ENCODE results near the gene DISC1. TPM values are rescaled to one million over a fixed set of nuclear protein-coding genes. Genes with fewer than 3 reads are reported as not detected.

Gene DISC1
- total and polyA plus RNA-seq, 2 experiments from 2014 or later: 0.43 to 1.2 TPM

DNA sequence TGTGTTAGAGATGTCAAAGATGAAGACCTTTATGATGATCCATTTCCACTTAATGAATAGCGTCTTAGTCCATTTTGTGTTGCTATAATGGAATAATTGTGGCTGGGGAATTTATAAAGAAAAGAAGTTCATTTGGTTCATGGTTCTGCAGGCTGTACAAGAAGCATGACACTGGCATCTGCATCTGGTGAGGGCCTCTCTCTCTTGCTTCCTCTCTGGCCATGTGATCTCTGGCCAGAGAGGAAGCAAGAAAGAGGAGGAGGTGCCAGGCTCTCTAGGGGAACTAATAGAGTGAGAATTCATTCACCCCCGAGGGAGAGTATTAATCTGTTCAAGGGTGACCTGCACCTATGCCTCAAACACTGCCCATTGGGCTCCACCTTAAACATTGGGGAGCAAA, 242.8 kb downstream of the DISC1 start:
- in situ Hi-C loops (cut with MboI): no loop called here
- H3K4me3 ChIP-seq: no peak overlapping the region
- H3K9me2 ChIP-seq (ENCODE audit: insufficient read depth): no peaks in the 10 kb centered on the region
- H2AFZ ChIP-seq: no peak overlapping the region
- H3K4me2 ChIP-seq (ENCODE audit: unreplicated experiment): no peak overlapping the region
- H3F3A ChIP-seq (ENCODE audit: insufficient read depth): peaks cover 19% of the 10 kb centered on the region; the same call in 1 of the 2 replicates
- no peaks in the 10 kb centered on the region for H3K9me3 ChIP-seq (ENCODE audit: low read depth)
- H3K79me2 ChIP-seq (ENCODE audit: insufficient read depth): no peaks in the 10 kb centered on the region
- no peak overlapping the region for H3K27ac ChIP-seq
- H3K9ac ChIP-seq: no peak overlapping the region
- no peaks in the 10 kb centered on the region for H3K27me3 ChIP-seq (replicated peaks; ENCODE audit: insufficient read depth)
- DNase-seq: no peak
- H3K36me3 ChIP-seq (ENCODE audit: low read depth): no peaks in the 10 kb centered on the region
- H4K20me1 ChIP-seq (ENCODE audit: insufficient read depth): no peaks in the 10 kb centered on the region
- H3K4me1 ChIP-seq (ENCODE audit: insufficient read depth): peaks cover 16% of the 10 kb centered on the region
- TF ChIP-seq EZH2phosphoT487 (IDR thresholded peaks at IDR 0.05; ENCODE audit: insufficient read depth, low read depth): no peak
- no peak for TF ChIP-seq EZH2 (IDR thresholded peaks at IDR 0.05; ENCODE audit: insufficient read depth, poor library complexity, severe bottlenecking)
- 63 to 65% methylated on average over 2 of the region's 2 CpGs for WGBS, 2 experiments (ENCODE audit: low coverage in 1 of 2, low lambda C conversion rate in 2 of 2, missing lambda C conversion rate in 2 of 2)

DNA sequence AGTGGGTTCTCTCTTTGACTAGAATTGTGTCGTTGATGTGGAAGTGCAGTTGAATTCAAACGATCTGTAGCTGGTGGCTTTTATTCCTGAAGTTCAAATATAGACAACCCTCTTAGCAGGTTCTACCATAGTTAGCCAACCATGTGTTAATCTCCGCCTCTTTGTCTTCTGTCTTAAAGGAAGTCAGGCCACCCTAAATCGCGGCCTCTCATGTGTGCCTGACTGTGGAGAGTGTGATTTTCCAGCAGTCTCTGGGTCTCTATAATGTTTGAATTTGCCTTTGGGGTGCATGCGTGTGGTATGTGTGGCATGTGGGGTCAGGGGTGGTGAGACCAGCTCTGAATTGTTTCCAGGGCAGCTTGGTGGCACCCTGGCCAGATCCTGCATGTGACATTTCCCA, 244.9 kb downstream of the DISC1 start:
- Histone ChIP-seq H2AFZ (no peak overlapping the region), H3K9me2 (ENCODE audit: insufficient read depth) (no peaks in the 10 kb centered on the region), H3K4me2 (ENCODE audit: unreplicated experiment) (no peak overlapping the region), H3F3A (ENCODE audit: insufficient read depth) (peaks cover 19% of the 10 kb centered on the region; the same call in 1 of the 2 replicates), H3K9me3 (ENCODE audit: low read depth) (no peaks in the 10 kb centered on the region), H3K9ac (no peak overlapping the region), H3K27me3 (replicated peaks; ENCODE audit: insufficient read depth) (no peaks in the 10 kb centered on the region), H3K4me3 (no peak overlapping the region), H3K4me1 (ENCODE audit: insufficient read depth) (peaks cover 16% of the 10 kb centered on the region), H3K27ac (no peak overlapping the region), H4K20me1 (ENCODE audit: insufficient read depth) (no peaks in the 10 kb centered on the region), H3K36me3 (ENCODE audit: low read depth) (no peaks in the 10 kb centered on the region), H3K79me2 (ENCODE audit: insufficient read depth) (no peaks in the 10 kb centered on the region)
- WGBS, 2 experiments (ENCODE audit: low coverage in 1 of 2, low lambda C conversion rate in 2 of 2, missing lambda C conversion rate in 2 of 2): 95 to 97% methylated on average over 6 of the region's 6 CpGs
- in situ Hi-C loops (cut with MboI): loop anchor here (5.0 kb wide), 1 partner anchor 756 kb away; no protein-coding TSS in a partner anchor
- no peak for TF ChIP-seq EZH2 (IDR thresholded peaks at IDR 0.05; ENCODE audit: insufficient read depth, poor library complexity, severe bottlenecking)
- TF ChIP-seq EZH2phosphoT487 (IDR thresholded peaks at IDR 0.05; ENCODE audit: insufficient read depth, low read depth): no peak
- DNase-seq: no peak

DNA sequence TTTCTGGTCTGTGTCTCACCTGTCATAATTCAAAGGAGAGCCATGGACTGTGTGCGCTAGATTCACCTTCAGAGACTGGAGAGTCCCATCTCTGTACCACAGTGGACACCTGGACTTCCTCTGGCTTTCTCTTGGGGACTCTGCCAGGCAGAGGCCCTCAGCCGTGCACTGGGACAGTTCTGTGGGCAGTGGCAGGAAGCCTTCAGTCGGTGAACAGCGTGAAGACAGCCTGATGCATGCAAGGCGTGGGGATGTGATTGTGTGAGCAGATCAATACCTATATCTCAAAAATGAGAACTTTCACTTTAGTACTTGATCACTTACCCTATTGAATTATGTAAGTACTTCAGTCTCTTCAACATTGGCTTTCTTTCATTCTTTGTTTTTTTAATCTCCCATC, 245.3 kb downstream of the DISC1 start:
- Histone ChIP-seq H3K79me2 (ENCODE audit: insufficient read depth) (no peaks in the 10 kb centered on the region), H3F3A (ENCODE audit: insufficient read depth) (peaks cover 18% of the 10 kb centered on the region; the same call in 1 of the 2 replicates), H3K4me2 (ENCODE audit: unreplicated experiment) (peak overlapping the region; percentile 9), H2AFZ (no peak overlapping the region), H3K27ac (peak overlapping the region; percentile 6; the same call in 1 of the 2 replicates), H3K9me3 (ENCODE audit: low read depth) (no peaks in the 10 kb centered on the region), H3K4me1 (ENCODE audit: insufficient read depth) (peaks cover 16% of the 10 kb centered on the region), H3K27me3 (replicated peaks; ENCODE audit: insufficient read depth) (no peaks in the 10 kb centered on the region), H3K4me3 (no peak overlapping the region), H3K9ac (no peak overlapping the region), H4K20me1 (ENCODE audit: insufficient read depth) (no peaks in the 10 kb centered on the region), H3K9me2 (ENCODE audit: insufficient read depth) (no peaks in the 10 kb centered on the region), H3K36me3 (ENCODE audit: low read depth) (no peaks in the 10 kb centered on the region)
- DNase-seq: no peak
- TF ChIP-seq EZH2 (IDR thresholded peaks at IDR 0.05; ENCODE audit: insufficient read depth, poor library complexity, severe bottlenecking): no peak
- TF ChIP-seq EZH2phosphoT487 (IDR thresholded peaks at IDR 0.05; ENCODE audit: insufficient read depth, low read depth): no peak
- 66 to 71% methylated on average over 5 of the region's 5 CpGs for WGBS, 2 experiments (ENCODE audit: low coverage in 1 of 2, low lambda C conversion rate in 2 of 2, missing lambda C conversion rate in 2 of 2)
- in situ Hi-C loops (cut with MboI): loop anchor here (5.0 kb wide), 1 partner anchor 755 kb away; no protein-coding TSS in a partner anchor

DNA sequence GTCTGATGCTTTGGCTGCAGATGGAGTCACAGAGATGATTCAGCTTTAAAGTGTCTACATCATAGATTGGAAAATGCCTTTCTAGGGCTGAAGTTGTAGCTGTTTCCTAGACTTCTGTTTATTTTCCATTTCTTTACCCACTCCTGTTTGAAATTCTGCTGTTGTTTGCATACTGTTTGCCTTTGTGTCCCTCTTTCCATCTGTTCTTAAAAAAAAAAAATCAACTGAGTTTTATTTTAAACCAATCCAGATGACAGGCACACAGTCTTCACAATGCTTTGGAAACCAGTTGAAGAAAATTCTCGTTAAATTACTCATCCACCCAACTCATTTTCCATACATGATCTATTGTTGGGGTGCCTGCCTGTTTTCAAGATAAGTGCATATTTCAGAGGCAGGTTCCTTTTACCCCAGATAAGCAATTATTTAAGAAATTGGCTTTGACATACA, 245.9 kb downstream of the DISC1 start:
- Histone ChIP-seq H3K27ac (peak overlapping the region; percentile 6), H3K4me3 (no peak overlapping the region; the same call in 1 of the 2 replicates), H4K20me1 (ENCODE audit: insufficient read depth) (no peaks in the 10 kb centered on the region), H3K4me1 (ENCODE audit: insufficient read depth) (peaks cover 16% of the 10 kb centered on the region), H3K9me2 (ENCODE audit: insufficient read depth) (no peaks in the 10 kb centered on the region), H3K79me2 (ENCODE audit: insufficient read depth) (no peaks in the 10 kb centered on the region), H3K4me2 (ENCODE audit: unreplicated experiment) (peak overlapping the region; percentile 23), H3K27me3 (replicated peaks; ENCODE audit: insufficient read depth) (no peaks in the 10 kb centered on the region), H3K9me3 (ENCODE audit: low read depth) (no peaks in the 10 kb centered on the region), H3K9ac (no peak overlapping the region), H3F3A (ENCODE audit: insufficient read depth) (peaks cover 15% of the 10 kb centered on the region; the same call in 1 of the 2 replicates), H3K36me3 (ENCODE audit: low read depth) (no peaks in the 10 kb centered on the region), H2AFZ (no peak overlapping the region)
- TF ChIP-seq EZH2 (IDR thresholded peaks at IDR 0.05; ENCODE audit: insufficient read depth, poor library complexity, severe bottlenecking): no peak
- no peak for TF ChIP-seq EZH2phosphoT487 (IDR thresholded peaks at IDR 0.05; ENCODE audit: insufficient read depth, low read depth)
- in situ Hi-C loops (cut with MboI): loop anchor here (5.0 kb wide), 1 partner anchor 755 kb away; no protein-coding TSS in a partner anchor
- DNase-seq: peak; percentile 70
- WGBS, 2 experiments (ENCODE audit: low coverage in 1 of 2, low lambda C conversion rate in 2 of 2, missing lambda C conversion rate in 2 of 2): 3 to 5% methylated on average over 1 of the region's 1 CpG

Measured in GM23248 (cell line).